ENCODE measurements around the gene OSBPL10. TPM values are rescaled to one million over a fixed set of nuclear protein-coding genes. Genes with fewer than 3 reads are reported as not detected.

Gene OSBPL10
- total RNA-seq, 1 donor from 2014 or later = 6.4 TPM

DNA sequence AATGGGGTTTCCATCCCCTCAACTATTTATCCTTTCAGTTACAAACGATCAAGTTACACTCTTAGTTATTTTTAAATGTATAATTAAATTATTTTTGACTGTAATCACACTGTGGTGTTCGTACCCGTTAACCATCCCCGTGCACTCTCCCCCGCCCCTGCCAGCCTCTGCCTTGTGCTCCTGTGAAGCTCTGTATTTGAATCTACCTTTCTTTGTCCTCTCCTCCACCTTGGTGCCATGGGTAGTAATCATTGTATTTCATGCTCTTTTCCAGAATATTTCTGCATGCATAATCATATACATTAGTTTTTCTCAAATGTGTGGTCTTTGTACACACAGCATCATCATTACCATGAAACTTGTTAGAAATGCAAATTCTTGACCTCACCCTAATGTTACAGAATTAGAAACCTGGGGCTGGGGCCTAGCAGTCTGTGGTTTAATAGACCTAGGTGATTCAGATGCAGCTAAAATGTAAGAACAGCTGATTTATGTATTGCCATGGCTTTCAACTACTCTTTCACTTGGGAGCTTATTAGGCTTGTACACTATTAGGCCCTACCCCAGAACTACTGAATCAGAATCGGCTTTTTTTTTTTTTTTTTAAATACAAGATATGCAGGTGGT is 356.9 kb downstream of the OSBPL10 start:
- intact Hi-C loops (cut with micrococcal nuclease) = no loop called here
- DNase-seq = no peak
- H3K27ac ChIP-seq (replicated peaks) = no peak overlapping the region
- H3K36me3 ChIP-seq = peaks cover 66% of the 10 kb centered on the region
- TF ChIP-seq, protein P1, sequence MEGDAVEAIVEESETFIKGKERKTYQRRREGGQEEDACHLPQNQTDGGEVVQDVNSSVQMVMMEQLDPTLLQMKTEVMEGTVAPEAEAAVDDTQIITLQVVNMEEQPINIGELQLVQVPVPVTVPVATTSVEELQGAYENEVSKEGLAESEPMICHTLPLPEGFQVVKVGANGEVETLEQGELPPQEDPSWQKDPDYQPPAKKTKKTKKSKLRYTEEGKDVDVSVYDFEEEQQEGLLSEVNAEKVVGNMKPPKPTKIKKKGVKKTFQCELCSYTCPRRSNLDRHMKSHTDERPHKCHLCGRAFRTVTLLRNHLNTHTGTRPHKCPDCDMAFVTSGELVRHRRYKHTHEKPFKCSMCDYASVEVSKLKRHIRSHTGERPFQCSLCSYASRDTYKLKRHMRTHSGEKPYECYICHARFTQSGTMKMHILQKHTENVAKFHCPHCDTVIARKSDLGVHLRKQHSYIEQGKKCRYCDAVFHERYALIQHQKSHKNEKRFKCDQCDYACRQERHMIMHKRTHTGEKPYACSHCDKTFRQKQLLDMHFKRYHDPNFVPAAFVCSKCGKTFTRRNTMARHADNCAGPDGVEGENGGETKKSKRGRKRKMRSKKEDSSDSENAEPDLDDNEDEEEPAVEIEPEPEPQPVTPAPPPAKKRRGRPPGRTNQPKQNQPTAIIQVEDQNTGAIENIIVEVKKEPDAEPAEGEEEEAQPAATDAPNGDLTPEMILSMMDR (IDR thresholded peaks at IDR 0.05; ENCODE audit: borderline replicate concordance) = no peak
- H3K4me1 ChIP-seq = no peaks in the 10 kb centered on the region
- no peak overlapping the region for H3K4me3 ChIP-seq
- no peaks in the 10 kb centered on the region for H3K9me3 ChIP-seq (replicated peaks)
- H3K27me3 ChIP-seq (ENCODE audit: low read depth) = no peaks in the 10 kb centered on the region

DNA sequence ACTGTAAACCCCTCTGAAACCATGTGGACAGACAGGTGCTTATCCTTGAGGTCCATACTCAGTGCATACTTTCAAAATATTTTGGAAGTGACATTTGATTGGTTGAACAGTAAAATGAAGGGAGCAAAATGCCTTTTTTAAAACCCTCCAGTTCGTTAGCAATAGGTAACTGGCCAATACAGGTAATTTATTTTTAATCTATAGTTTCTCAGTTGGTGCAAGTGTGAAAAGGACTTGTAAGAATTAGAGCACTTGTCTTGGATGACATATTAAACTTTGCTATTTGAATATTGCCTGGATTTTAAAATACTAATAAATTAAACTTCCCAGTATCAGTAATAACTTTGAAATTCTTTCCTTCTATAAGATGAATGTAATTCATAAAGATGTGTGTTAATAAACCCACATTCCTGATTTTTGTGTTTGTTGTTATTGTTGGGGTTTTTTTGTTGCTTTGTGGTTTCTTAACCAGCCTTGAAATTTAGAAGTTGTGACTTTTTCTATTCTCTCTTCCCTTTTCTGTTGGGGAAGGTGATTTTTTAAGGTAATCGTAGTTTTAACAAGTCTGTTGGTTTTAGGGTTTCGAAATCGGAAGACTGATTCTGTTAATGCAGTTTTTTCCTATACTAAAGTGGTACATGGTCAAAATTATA is 358.3 kb downstream of the OSBPL10 start:
- no peaks in the 10 kb centered on the region for H3K9me3 ChIP-seq (replicated peaks)
- TF ChIP-seq, protein P1 (IDR thresholded peaks at IDR 0.05; ENCODE audit: borderline replicate concordance) = no peak
- no peak for DNase-seq
- no peaks in the 10 kb centered on the region for H3K27me3 ChIP-seq (ENCODE audit: low read depth)
- H3K4me3 ChIP-seq = no peak overlapping the region
- no peaks in the 10 kb centered on the region for H3K4me1 ChIP-seq
- peaks cover 75% of the 10 kb centered on the region for H3K36me3 ChIP-seq
- H3K27ac ChIP-seq (replicated peaks) = no peak overlapping the region
- intact Hi-C loops (cut with micrococcal nuclease) = no loop called here

- TF ChIP-seq, protein P1 (IDR thresholded peaks at IDR 0.05; ENCODE audit: borderline replicate concordance) = no peak
- no peak for DNase-seq
- no peak overlapping the region for H3K27ac ChIP-seq (replicated peaks)
- H3K4me3 ChIP-seq = no peak overlapping the region
- H3K4me1 ChIP-seq = peaks cover 7% of the 10 kb centered on the region
- intact Hi-C loops (cut with micrococcal nuclease) = no loop called here
- no peaks in the 10 kb centered on the region for H3K27me3 ChIP-seq (ENCODE audit: low read depth)
- no peaks in the 10 kb centered on the region for H3K9me3 ChIP-seq (replicated peaks)
- peaks cover 63% of the 10 kb centered on the region for H3K36me3 ChIP-seq
These were observed 359.7 kb downstream of the OSBPL10 start for GRCh38 chr3:31621314-31621713.

DNA sequence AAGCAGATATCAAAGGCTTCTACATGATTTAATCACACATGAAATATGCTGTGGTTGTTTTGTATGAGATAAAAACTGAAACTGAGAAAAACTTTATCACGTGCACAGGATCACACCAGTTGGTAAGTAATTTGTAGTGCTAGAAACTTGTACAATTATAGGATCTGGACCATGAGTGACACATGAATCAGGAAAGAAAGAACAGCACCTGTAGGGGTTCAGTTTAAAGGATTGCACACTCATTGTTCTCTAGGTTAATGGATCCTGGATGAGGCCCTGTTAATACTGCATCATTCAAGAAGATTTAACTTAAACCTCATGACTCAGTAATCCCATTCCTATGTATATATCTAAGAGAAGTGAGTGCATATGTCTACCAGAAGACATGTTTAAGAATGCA is 360.4 kb downstream of the OSBPL10 start:
- H3K36me3 ChIP-seq = peaks cover 58% of the 10 kb centered on the region
- TF ChIP-seq, protein P1 (IDR thresholded peaks at IDR 0.05; ENCODE audit: borderline replicate concordance) = no peak
- no peaks in the 10 kb centered on the region for H3K27me3 ChIP-seq (ENCODE audit: low read depth)
- no peak overlapping the region for H3K27ac ChIP-seq (replicated peaks)
- no peak for DNase-seq
- H3K9me3 ChIP-seq (replicated peaks) = no peaks in the 10 kb centered on the region
- intact Hi-C loops (cut with micrococcal nuclease) = no loop called here
- no peak overlapping the region for H3K4me3 ChIP-seq
- peaks cover 13% of the 10 kb centered on the region for H3K4me1 ChIP-seq

GRCh38 chr3:31616711-31617110 is 364.4 kb downstream of the OSBPL10 start:
- H3K27me3 ChIP-seq (ENCODE audit: low read depth) = no peaks in the 10 kb centered on the region
- no peak for DNase-seq
- no peaks in the 10 kb centered on the region for H3K9me3 ChIP-seq (replicated peaks)
- H3K4me1 ChIP-seq = peaks cover 29% of the 10 kb centered on the region
- H3K4me3 ChIP-seq = no peak overlapping the region
- H3K27ac ChIP-seq (replicated peaks) = no peak overlapping the region
- peaks cover 33% of the 10 kb centered on the region for H3K36me3 ChIP-seq
- TF ChIP-seq, protein P1 (IDR thresholded peaks at IDR 0.05; ENCODE audit: borderline replicate concordance) = no peak
- intact Hi-C loops (cut with micrococcal nuclease) = loop anchor here (10.0 kb wide), 1 partner anchor 138 kb away; no protein-coding TSS in a partner anchor

All from left ventricle myocardium inferior (tissue), 1 donor.